NCI-H345 (cell line): Measurements from ENCODE around the gene SLC29A2.
"Not testable (repeated sequence)": the region's sequence is repeated elsewhere in the genome, so short reads cannot be mapped to it uniquely, and the experiment has no call there.

Experiments
- DNase-seq: peaks from one replicate; lab custom pipeline; 2025; lab: John Stamatoyannopoulos, UW

Gene SLC29A2

DNA sequence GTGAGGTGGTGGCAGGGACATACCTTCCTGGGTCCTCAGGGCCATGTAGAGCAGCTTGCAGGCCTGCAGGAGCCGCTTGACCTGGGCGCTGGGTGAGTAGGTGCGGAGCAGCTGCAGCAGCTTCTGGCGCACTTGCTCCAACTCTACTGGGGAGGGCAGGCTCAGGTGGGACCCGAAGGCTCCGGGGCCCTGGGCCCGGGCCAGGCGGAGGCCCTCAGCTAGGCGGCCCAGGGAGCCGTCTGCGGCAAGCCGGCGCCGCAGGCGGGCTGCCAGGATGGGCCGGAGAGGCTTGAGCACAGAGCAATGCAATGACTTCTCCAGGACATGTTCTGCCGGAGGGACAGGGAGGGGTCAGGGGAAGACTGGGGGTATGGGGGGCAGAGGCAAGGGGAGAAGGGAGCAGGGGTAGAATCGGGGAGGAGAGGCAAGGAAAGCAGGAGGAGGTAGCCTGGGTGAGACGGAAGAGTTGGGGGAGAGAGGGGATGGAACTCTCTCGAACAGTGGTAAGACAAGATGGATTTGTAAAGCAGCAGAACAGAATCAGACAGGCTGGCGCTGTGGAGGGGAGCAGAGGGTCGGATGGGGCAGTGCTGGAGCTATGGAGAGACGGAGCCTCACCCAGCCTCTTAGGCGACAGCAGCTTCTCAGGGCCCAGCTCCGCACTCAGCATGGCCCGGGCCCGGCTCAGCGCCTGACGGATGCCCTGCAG lies 37.5 kb downstream of the SLC29A2 start:
- no peak for DNase-seq

- no peak for DNase-seq
Observed at GRCh38 chr11:66333220-66333877, 38.2 kb downstream of the SLC29A2 start.

- no peak for DNase-seq
Observed at GRCh38 chr11:66332371-66333219, 39.0 kb downstream of the SLC29A2 start.

DNA sequence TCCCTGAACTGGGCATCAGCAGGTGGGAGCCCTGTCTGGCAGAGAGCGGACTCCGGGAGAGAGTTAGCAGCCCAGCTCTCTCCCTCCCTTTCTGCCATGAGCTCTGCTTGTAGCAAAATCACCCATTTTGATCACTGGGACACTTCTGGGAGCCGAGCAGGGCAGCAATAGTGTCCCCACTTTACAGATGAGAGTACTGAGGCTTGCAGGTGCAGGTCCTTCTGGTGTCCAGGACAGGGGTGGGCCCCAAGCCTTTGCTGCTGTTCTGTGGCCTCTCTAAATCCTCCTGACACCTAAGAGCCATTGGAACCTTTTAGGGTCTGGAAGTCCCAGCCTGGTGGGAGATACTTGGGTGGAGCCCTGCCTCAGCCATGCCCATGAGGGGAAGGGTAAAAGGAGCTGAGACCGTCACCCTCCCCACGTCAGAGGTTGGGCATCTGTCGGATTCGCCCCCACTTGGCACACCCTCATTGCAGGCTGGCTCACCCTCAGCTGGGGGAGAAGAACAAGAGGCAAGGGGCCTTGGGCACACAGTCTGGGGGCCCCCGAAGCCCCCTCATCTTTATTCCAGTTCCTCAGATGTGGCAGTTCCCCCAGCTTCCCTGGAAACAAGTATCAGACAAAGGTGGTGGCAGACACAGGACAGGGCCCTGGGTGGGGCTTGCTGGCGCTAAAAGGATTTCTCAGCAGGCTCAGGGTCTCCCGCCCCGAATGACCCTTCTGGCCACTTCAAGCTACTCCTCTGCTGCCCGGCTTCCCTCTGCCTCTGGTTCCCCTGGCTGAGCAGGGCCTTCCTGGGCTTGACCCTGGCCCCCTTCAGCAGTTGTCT lies 39.8 kb downstream of the SLC29A2 start:
- DNase-seq, result no peak

- DNase-seq, result no peak
Observed at GRCh38 chr11:66330931-66331330, 40.6 kb downstream of the SLC29A2 start.

DNA sequence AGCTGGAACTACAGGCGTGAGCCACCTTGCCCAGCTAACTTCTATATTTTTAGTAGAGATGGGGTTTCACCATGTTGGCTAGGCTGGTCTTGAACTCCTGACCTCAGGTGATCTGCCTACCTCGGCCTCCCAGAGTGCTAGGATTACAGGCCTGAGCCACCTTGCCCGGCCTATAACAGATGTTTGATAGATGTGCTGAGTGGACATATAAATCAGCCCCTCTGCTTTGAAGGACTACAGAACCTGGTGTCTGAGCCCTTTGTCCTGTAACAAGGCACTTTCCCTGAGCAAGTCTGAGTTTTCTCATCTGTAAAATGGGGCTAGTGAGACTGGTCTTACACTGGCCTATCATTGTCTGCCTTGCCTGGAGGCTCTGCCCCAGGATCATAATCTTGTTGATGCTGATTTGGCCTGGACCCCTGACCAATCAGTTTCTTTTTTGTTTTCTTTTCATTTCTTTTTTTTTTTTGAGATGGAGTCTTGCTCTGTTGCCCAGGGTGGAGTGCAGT lies 42.3 kb downstream of the SLC29A2 start:
- no peak for DNase-seq

- DNase-seq, result peak; percentile 78
Observed at GRCh38 chr11:66328302-66329144, 43.0 kb downstream of the SLC29A2 start.

DNA sequence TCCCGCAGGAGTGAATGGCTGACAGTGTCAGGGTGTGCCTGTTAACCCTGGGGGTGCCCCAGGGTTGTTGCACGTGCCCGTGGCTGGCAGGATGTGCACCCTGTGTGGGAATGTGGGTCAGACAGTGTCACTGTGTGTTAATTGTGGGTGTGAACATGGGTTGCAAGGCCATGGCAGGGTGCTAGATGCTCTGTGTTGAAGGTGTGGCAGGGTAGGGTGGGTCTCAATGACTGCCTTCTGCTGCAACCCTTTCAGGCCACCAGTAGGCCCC lies 43.6 kb downstream of the SLC29A2 start:
- no peak for DNase-seq

- no peak for DNase-seq
Observed at GRCh38 chr11:66327171-66328030, 44.2 kb downstream of the SLC29A2 start.

DNA sequence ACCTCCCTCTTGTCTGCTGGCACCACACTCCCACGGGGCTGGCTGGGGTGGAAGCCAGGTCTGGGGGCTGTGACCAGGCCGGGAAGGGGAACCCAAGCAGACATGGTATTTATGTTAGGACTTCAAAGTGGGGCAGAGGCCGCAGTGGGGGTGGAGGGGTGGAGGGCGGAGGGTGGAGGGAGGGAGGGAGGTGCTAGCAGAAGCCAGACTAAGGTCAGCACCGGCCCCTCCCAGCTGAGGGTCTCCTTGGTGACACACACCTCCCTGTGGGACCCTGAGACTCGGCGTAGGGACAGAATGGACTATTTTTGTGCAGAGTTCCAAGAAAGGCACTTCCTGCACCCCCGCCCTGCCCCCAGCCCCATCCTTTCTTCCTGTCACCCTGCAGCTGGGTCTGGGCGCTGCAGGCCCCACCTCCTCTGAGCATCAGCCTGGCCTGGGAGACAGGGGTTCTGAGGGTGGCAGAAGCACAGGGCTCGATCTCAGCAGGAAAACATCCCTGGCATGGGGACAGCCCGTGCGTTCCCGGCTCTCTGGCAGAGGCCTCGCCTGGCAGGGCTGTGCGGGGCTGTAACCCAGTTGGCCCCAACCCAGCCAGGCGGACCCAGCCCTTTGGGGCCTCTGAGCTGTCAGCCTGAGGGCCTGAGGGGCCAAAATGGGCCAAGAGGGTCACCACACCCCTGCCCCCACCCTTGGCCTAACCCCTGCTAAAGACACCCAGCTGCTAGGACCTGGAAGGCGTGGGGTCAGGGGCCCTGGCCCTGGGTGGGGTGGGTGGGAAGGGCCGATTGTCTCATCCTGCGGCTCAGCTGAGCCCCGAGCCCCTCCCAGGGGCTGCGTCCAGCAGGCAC lies 45.1 kb downstream of the SLC29A2 start:
- no peak for DNase-seq

DNA sequence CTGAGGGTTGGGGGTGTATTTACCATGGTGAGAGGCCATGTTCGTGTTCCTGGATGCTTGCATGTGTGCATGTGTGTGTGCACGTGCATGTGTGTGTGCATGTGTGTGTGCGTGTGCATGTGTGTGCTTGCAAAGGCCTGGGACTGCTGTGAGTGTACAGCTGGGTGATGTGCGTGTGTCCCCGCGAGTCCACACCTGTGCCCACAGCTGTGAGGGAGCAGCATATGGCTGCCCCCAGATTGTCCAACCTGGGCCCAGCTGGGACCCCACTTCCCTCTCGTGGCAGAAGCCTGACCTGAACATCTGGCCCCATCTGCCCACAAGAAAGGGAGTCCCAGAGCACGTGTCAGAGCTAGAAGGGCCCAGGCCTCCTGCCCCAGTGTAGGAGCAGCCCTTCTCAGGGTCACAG lies 46.3 kb downstream of the SLC29A2 start:
- DNase-seq, result no peak

GRCh38 chr11:66324664-66325063 lies 46.9 kb downstream of the SLC29A2 start:
- no peak for DNase-seq

GRCh38 chr11:66323684-66324083 lies 47.9 kb downstream of the SLC29A2 start:
- no peak for DNase-seq

- DNase-seq, result no peak
Observed at GRCh38 chr11:66322732-66323427, 48.7 kb downstream of the SLC29A2 start.

- no peak for DNase-seq
Observed at GRCh38 chr11:66321606-66322005, 50.0 kb downstream of the SLC29A2 start.

DNA sequence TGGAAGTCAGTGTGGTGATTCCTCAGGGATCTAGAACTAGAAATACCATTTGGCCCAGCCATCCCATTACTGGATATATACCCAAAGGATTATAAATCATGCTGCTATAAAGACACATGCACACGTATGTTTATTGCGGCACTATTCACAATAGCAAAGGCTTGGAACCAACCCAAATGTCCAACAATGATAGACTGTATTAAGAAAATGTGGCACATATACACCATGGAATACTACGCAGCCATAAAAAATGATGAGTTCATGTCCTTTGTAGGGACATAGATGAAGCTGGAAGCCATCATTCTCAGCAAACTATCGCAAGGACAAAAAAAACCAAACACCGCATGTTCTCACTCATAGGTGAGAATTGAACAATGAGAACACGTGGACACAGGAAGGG lies 50.8 kb downstream of the SLC29A2 start:
- not testable (repeated sequence) for DNase-seq

GRCh38 chr11:66320289-66320688 lies 51.3 kb downstream of the SLC29A2 start:
- not testable (repeated sequence) for DNase-seq

- no peak for DNase-seq
Observed at GRCh38 chr11:66318600-66318970, 53.0 kb downstream of the SLC29A2 start.
